ENCODE results near the gene MED14.

Gene MED14

DNA sequence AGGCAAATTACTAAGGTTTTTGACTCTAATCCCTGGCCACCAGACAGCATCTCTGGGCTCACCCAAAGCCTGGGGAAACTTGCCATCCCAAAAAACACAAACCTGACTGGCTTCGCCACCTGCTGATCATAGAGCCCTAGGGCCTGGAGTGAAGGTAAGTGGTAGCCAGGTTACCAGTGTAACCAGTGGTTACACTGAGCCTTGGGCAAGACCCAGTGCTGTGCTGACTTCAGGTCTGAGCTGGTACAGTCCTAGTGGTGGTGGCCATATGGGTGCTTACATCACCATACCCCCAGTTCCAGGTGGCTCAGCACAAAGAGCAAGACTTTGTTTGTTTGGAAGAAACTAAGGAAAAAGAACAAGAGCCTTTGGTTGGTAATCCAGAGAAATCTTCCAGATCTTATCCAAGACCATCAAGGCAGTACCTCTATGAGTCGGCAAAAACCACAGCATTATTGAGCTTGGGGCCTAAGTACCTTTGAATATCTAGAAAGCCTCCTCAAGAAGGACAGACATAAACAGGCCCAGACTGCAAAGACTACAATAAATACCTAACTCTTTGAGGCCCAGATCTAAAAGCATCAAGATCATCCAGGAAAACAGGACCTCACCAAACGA is 13.7 kb downstream of the MED14 start:
- H3K18ac ChIP-seq (ENCODE audit: low read length) = no peak overlapping the region
- H2BK15ac ChIP-seq (ENCODE audit: low read length) = no peak overlapping the region
- H3K4ac ChIP-seq (ENCODE audit: low read length) = no peak overlapping the region
- no peak overlapping the region for H3K14ac ChIP-seq (ENCODE audit: low read length)
- no peak overlapping the region for H2BK12ac ChIP-seq (ENCODE audit: low read length)
- no peak overlapping the region for H3K23ac ChIP-seq (ENCODE audit: low read depth, low read length, poor library complexity)
- no CpG with 5 or more reads among the region's 3 CpGs for WGBS, 2 donors (ENCODE audit: extremely low coverage in 2 of 2, insufficient read length in 2 of 2, insufficient replicate concordance in 1 of 2)
- H4K91ac ChIP-seq (ENCODE audit: low read depth, low read length, poor library complexity) = no peak overlapping the region
- no peak overlapping the region for H2AK5ac ChIP-seq (ENCODE audit: low read depth, low read length)
- peaks cover 2 to 51% of the 10 kb centered on the region in 2 donors for H3K36me3 ChIP-seq (replicated peaks in 1 of 2; ENCODE audit: control insufficient read depth in 2 of 2, insufficient read depth in 2 of 2, low read length in 2 of 2)
- no peaks in the 10 kb centered on the region for H3K27me3 ChIP-seq (ENCODE audit: control insufficient read depth in 3 of 3, insufficient read depth in 3 of 3, low read depth in 1 of 3, low read length in 3 of 3)
- H4K8ac ChIP-seq (ENCODE audit: low read depth, low read length) = no peak overlapping the region
- H3K9me3 ChIP-seq (replicated peaks in 1 of 2; ENCODE audit: control insufficient read depth in 2 of 2, insufficient read depth in 1 of 2, low read depth in 1 of 2, low read length in 2 of 2) = no peaks in the 10 kb centered on the region
- no peaks in the 10 kb centered on the region for H3K79me1 ChIP-seq (ENCODE audit: low read depth, low read length)
- no peaks in the 10 kb centered on the region for H3K4me1 ChIP-seq (ENCODE audit: control insufficient read depth in 2 of 2, insufficient read depth in 1 of 2, low read depth in 1 of 2, low read length in 2 of 2)
- H3K4me2 ChIP-seq (ENCODE audit: insufficient read depth, low read length, poor library complexity, severe bottlenecking) = no peak overlapping the region
- no peak overlapping the region for H3K27ac ChIP-seq (replicated peaks; ENCODE audit: low read length)
- no peak overlapping the region for H2BK120ac ChIP-seq (ENCODE audit: low read depth, low read length)
- DNase-seq (ENCODE audit: low spot score) = no peak
- H2AFZ ChIP-seq (ENCODE audit: low read length) = no peak overlapping the region
- no peak overlapping the region for H3K4me3 ChIP-seq (ENCODE audit: low read length in 2 of 2)
- H3K9ac ChIP-seq (ENCODE audit: low read depth, low read length, poor library complexity) = no peak overlapping the region
- H2BK5ac ChIP-seq (ENCODE audit: low read length) = no peak overlapping the region

DNA sequence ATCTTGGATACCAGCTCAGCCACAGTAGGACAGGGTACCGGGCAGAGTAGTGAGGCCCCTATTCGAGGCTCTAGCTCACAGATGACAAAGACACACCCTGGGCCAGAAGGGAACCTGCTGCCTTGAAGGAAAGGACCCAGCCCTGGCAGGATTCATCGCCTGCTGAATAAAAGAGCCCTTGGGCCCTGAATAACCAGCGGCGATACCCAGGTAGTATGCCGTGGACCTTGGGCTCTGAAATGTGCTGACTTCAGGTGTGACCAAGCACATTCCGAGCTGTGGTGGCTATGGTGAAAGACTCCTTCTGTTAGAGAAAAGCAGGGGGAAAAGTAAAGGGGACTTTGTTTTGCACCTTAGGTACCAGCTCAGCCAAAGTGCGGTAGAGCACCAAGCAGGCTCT is 14.6 kb downstream of the MED14 start:
- Histone ChIP-seq H4K8ac (ENCODE audit: low read depth, low read length) (no peak overlapping the region), H3K27me3 (ENCODE audit: control insufficient read depth in 3 of 3, insufficient read depth in 3 of 3, low read depth in 1 of 3, low read length in 3 of 3) (no peaks in the 10 kb centered on the region), H3K9ac (ENCODE audit: low read depth, low read length, poor library complexity) (no peak overlapping the region), H2AK5ac (ENCODE audit: low read depth, low read length) (no peak overlapping the region), H3K4me2 (ENCODE audit: insufficient read depth, low read length, poor library complexity, severe bottlenecking) (no peak overlapping the region), H3K36me3 (replicated peaks in 1 of 2; ENCODE audit: control insufficient read depth in 2 of 2, insufficient read depth in 2 of 2, low read length in 2 of 2) (peaks cover 2 to 45% of the 10 kb centered on the region in 2 donors), H3K18ac (ENCODE audit: low read length) (no peak overlapping the region), H2BK5ac (ENCODE audit: low read length) (no peak overlapping the region), H3K9me3 (replicated peaks in 1 of 2; ENCODE audit: control insufficient read depth in 2 of 2, insufficient read depth in 1 of 2, low read depth in 1 of 2, low read length in 2 of 2) (no peaks in the 10 kb centered on the region), H3K4me3 (ENCODE audit: low read length in 2 of 2) (no peak overlapping the region), H3K23ac (ENCODE audit: low read depth, low read length, poor library complexity) (no peak overlapping the region), H3K14ac (ENCODE audit: low read length) (no peak overlapping the region), H3K4ac (ENCODE audit: low read length) (no peak overlapping the region), H3K79me1 (ENCODE audit: low read depth, low read length) (no peaks in the 10 kb centered on the region), H3K27ac (replicated peaks; ENCODE audit: low read length) (no peak overlapping the region), H2BK15ac (ENCODE audit: low read length) (no peak overlapping the region), H2BK120ac (ENCODE audit: low read depth, low read length) (no peak overlapping the region), H4K91ac (ENCODE audit: low read depth, low read length, poor library complexity) (no peak overlapping the region), H2AFZ (ENCODE audit: low read length) (no peak overlapping the region), H2BK12ac (ENCODE audit: low read length) (no peak overlapping the region), H3K4me1 (ENCODE audit: control insufficient read depth in 2 of 2, insufficient read depth in 1 of 2, low read depth in 1 of 2, low read length in 2 of 2) (no peaks in the 10 kb centered on the region)
- DNase-seq (ENCODE audit: low spot score) = no peak
- no CpG with 5 or more reads among the region's 8 CpGs for WGBS, 2 donors (ENCODE audit: extremely low coverage in 2 of 2, insufficient read length in 2 of 2, insufficient replicate concordance in 1 of 2)

GRCh38 chrX:40720339-40720738 is 15.0 kb downstream of the MED14 start:
- Histone ChIP-seq H3K9me3 (replicated peaks in 1 of 2; ENCODE audit: control insufficient read depth in 2 of 2, insufficient read depth in 1 of 2, low read depth in 1 of 2, low read length in 2 of 2) (no peaks in the 10 kb centered on the region), H2BK120ac (ENCODE audit: low read depth, low read length) (no peak overlapping the region), H4K8ac (ENCODE audit: low read depth, low read length) (no peak overlapping the region), H3K14ac (ENCODE audit: low read length) (no peak overlapping the region), H3K79me1 (ENCODE audit: low read depth, low read length) (no peaks in the 10 kb centered on the region), H3K9ac (ENCODE audit: low read depth, low read length, poor library complexity) (no peak overlapping the region), H2BK15ac (ENCODE audit: low read length) (no peak overlapping the region), H3K36me3 (replicated peaks in 1 of 2; ENCODE audit: control insufficient read depth in 2 of 2, insufficient read depth in 2 of 2, low read length in 2 of 2) (peaks cover 2 to 42% of the 10 kb centered on the region in 2 donors), H2AK5ac (ENCODE audit: low read depth, low read length) (no peak overlapping the region), H2BK5ac (ENCODE audit: low read length) (no peak overlapping the region), H2AFZ (ENCODE audit: low read length) (no peak overlapping the region), H3K27me3 (ENCODE audit: control insufficient read depth in 3 of 3, insufficient read depth in 3 of 3, low read depth in 1 of 3, low read length in 3 of 3) (no peaks in the 10 kb centered on the region), H3K4me1 (ENCODE audit: control insufficient read depth in 2 of 2, insufficient read depth in 1 of 2, low read depth in 1 of 2, low read length in 2 of 2) (no peaks in the 10 kb centered on the region), H3K4me2 (ENCODE audit: insufficient read depth, low read length, poor library complexity, severe bottlenecking) (no peak overlapping the region), H3K18ac (ENCODE audit: low read length) (no peak overlapping the region), H3K4me3 (ENCODE audit: low read length in 2 of 2) (no peak overlapping the region), H3K4ac (ENCODE audit: low read length) (no peak overlapping the region), H3K23ac (ENCODE audit: low read depth, low read length, poor library complexity) (no peak overlapping the region), H2BK12ac (ENCODE audit: low read length) (no peak overlapping the region), H4K91ac (ENCODE audit: low read depth, low read length, poor library complexity) (no peak overlapping the region), H3K27ac (replicated peaks; ENCODE audit: low read length) (no peak overlapping the region)
- DNase-seq (ENCODE audit: low spot score) = no peak
- WGBS, 2 donors (ENCODE audit: extremely low coverage in 2 of 2, insufficient read length in 2 of 2, insufficient replicate concordance in 1 of 2) = no CpG with 5 or more reads among the region's 4 CpGs

DNA sequence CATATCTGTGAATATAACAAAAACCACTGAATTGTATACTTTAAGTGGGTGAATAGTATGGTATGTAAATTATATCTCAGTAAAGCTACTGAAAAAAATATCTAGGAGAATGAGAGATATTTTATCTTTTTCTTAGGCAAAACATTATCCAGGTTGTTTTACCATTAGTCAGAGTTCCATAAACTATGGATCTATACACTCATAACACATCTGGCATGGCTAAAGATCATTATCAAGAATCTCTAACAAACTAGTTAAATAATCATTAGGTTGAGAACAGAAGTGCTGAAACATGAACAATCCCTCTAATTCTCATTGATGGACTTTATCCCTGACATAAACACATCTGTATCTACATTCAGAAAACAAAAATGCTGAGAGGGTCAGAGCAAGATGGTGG is 15.6 kb downstream of the MED14 start:
- Histone ChIP-seq H3K23ac (ENCODE audit: low read depth, low read length, poor library complexity) (no peak overlapping the region), H2BK120ac (ENCODE audit: low read depth, low read length) (no peak overlapping the region), H4K91ac (ENCODE audit: low read depth, low read length, poor library complexity) (no peak overlapping the region), H3K4me1 (ENCODE audit: control insufficient read depth in 2 of 2, insufficient read depth in 1 of 2, low read depth in 1 of 2, low read length in 2 of 2) (no peaks in the 10 kb centered on the region), H3K4me2 (ENCODE audit: insufficient read depth, low read length, poor library complexity, severe bottlenecking) (no peak overlapping the region), H3K4me3 (ENCODE audit: low read length in 2 of 2) (no peak overlapping the region), H3K9ac (ENCODE audit: low read depth, low read length, poor library complexity) (no peak overlapping the region), H2BK12ac (ENCODE audit: low read length) (no peak overlapping the region), H2AK5ac (ENCODE audit: low read depth, low read length) (no peak overlapping the region), H3K36me3 (replicated peaks in 1 of 2; ENCODE audit: control insufficient read depth in 2 of 2, insufficient read depth in 2 of 2, low read length in 2 of 2) (peaks cover 2 to 41% of the 10 kb centered on the region in 2 donors), H3K18ac (ENCODE audit: low read length) (no peak overlapping the region), H2BK5ac (ENCODE audit: low read length) (no peak overlapping the region), H3K27me3 (ENCODE audit: control insufficient read depth in 3 of 3, insufficient read depth in 3 of 3, low read depth in 1 of 3, low read length in 3 of 3) (no peaks in the 10 kb centered on the region), H3K14ac (ENCODE audit: low read length) (no peak overlapping the region), H2BK15ac (ENCODE audit: low read length) (no peak overlapping the region), H4K8ac (ENCODE audit: low read depth, low read length) (no peak overlapping the region), H3K27ac (replicated peaks; ENCODE audit: low read length) (no peak overlapping the region), H2AFZ (ENCODE audit: low read length) (no peak overlapping the region), H3K79me1 (ENCODE audit: low read depth, low read length) (no peaks in the 10 kb centered on the region), H3K4ac (ENCODE audit: low read length) (no peak overlapping the region), H3K9me3 (replicated peaks in 1 of 2; ENCODE audit: control insufficient read depth in 2 of 2, insufficient read depth in 1 of 2, low read depth in 1 of 2, low read length in 2 of 2) (no peaks in the 10 kb centered on the region)
- DNase-seq (ENCODE audit: low spot score) = no peak
